ENCODE data around the gene TNFSF18. TPM values are rescaled to one million over a fixed set of nuclear protein-coding genes. Genes with fewer than 3 reads are reported as not detected.

TNFSF18 gene
- total and polyA plus RNA-seq, 4 donors, result 0.61 TPM; not detected in 3

GRCh38 chr1:173098117-173098516 is 47.4 kb upstream of the TNFSF18 start:
- DNase-seq (ENCODE audit: low spot score), result no peak
- H3K4me1 ChIP-seq (ENCODE audit: control insufficient read depth in 4 of 4, insufficient read depth in 4 of 4, low read length in 3 of 4), result no peaks in the 10 kb centered on the region
- TF ChIP-seq NR2F2 (IDR thresholded peaks at IDR 0.05) (no peak), YY1 (IDR thresholded peaks at IDR 0.05) (no peak), JUND (IDR thresholded peaks at IDR 0.05) (no peak), HNF4G (IDR thresholded peaks at IDR 0.05) (no peak), TAF1 (conservative IDR thresholded peaks at IDR 0.05) (no peak), RXRA (IDR thresholded peaks at IDR 0.05) (no peak), REST (IDR thresholded peaks at IDR 0.05) (no peak), HNF4A (conservative IDR thresholded peaks at IDR 0.05) (no peak), FOXA2 (IDR thresholded peaks at IDR 0.05) (no peak), RAD21 (IDR thresholded peaks at IDR 0.05) (no peak), MAX (IDR thresholded peaks at IDR 0.05) (no peak)
- H3K27ac ChIP-seq (ENCODE audit: low read depth in 1 of 2, low read length in 2 of 2), result no peak overlapping the region
- no peaks in the 10 kb centered on the region for H3K27me3 ChIP-seq (ENCODE audit: control insufficient read depth in 4 of 4, insufficient read depth in 4 of 4, low read length in 3 of 4)
- no peaks in the 10 kb centered on the region for H3K36me3 ChIP-seq (ENCODE audit: control insufficient read depth in 4 of 4, insufficient read depth in 3 of 4, low read depth in 1 of 4, low read length in 3 of 4)
- no peak overlapping the region for H3K9ac ChIP-seq (ENCODE audit: low read depth in 1 of 2, low read length in 2 of 2)
- H3K9me3 ChIP-seq (ENCODE audit: control insufficient read depth in 4 of 4, low read length in 3 of 4), result peaks cover 0 to 4% (median under 1%) of the 10 kb centered on the region in 4 donors
- H3K4me3 ChIP-seq (ENCODE audit: low read depth in 1 of 3, low read length in 3 of 3), result no peak overlapping the region

GRCh38 chr1:173097001-173097400 is 46.3 kb upstream of the TNFSF18 start:
- Histone ChIP-seq H3K27ac (ENCODE audit: low read depth in 1 of 2, low read length in 2 of 2) (no peak overlapping the region), H3K9me3 (ENCODE audit: control insufficient read depth in 4 of 4, low read length in 3 of 4) (no peaks in the 10 kb centered on the region), H3K4me1 (ENCODE audit: control insufficient read depth in 4 of 4, insufficient read depth in 4 of 4, low read length in 3 of 4) (no peaks in the 10 kb centered on the region), H3K4me3 (ENCODE audit: low read depth in 1 of 3, low read length in 3 of 3) (no peak overlapping the region), H3K9ac (ENCODE audit: low read depth in 1 of 2, low read length in 2 of 2) (no peak overlapping the region), H3K36me3 (ENCODE audit: control insufficient read depth in 4 of 4, insufficient read depth in 3 of 4, low read depth in 1 of 4, low read length in 3 of 4) (peaks cover 0 to 2% (median 0%) of the 10 kb centered on the region in 4 donors), H3K27me3 (ENCODE audit: control insufficient read depth in 4 of 4, insufficient read depth in 4 of 4, low read length in 3 of 4) (no peaks in the 10 kb centered on the region)
- DNase-seq (ENCODE audit: low spot score), result no peak
- WGBS, result 77% methylated on average over 1 of the region's 1 CpG
- TF ChIP-seq EGR1 (IDR thresholded peaks at IDR 0.05; ENCODE audit: low read depth in 2 of 2) (no peak), RXRA (IDR thresholded peaks at IDR 0.05) (no peak), FOXA2 (IDR thresholded peaks at IDR 0.05) (no peak), RAD21 (IDR thresholded peaks at IDR 0.05) (no peak), SP1 (IDR thresholded peaks at IDR 0.05) (no peak), JUND (IDR thresholded peaks at IDR 0.05) (no peak), ZBTB33 (IDR thresholded peaks at IDR 0.05) (no peak), REST (IDR thresholded peaks at IDR 0.05) (no peak), FOXA1 (IDR thresholded peaks at IDR 0.05) (no peak), ATF3 (IDR thresholded peaks at IDR 0.05) (no peak), HNF4G (IDR thresholded peaks at IDR 0.05) (no peak), TAF1 (conservative IDR thresholded peaks at IDR 0.05) (no peak), CTCF (IDR thresholded peaks at IDR 0.05; ENCODE audit: low read depth, low read length, missing input control) (no peak)
